ENCODE measurements around the gene ORC2.

DNA sequence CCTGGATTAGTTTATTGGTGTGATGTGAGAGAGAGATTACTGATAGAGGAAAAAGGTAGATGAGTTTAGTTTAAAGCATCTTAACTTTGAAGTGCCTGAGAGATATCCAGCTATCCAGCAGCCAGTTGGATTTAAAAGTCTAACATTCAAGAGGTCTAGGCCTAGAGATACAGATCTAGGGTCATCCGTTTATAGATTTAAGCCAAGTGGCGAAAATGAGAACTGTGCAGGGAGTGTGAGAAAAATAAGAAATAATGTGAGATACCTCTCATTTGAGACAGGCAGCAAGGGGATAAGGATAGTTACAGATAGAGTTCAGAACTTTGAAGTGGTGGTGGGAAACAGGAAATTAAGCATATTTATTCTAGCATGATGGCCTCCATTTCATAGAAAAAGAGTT lies 5.3 kb upstream of the ORC2 start:
- TF ChIP-seq, protein P1, sequence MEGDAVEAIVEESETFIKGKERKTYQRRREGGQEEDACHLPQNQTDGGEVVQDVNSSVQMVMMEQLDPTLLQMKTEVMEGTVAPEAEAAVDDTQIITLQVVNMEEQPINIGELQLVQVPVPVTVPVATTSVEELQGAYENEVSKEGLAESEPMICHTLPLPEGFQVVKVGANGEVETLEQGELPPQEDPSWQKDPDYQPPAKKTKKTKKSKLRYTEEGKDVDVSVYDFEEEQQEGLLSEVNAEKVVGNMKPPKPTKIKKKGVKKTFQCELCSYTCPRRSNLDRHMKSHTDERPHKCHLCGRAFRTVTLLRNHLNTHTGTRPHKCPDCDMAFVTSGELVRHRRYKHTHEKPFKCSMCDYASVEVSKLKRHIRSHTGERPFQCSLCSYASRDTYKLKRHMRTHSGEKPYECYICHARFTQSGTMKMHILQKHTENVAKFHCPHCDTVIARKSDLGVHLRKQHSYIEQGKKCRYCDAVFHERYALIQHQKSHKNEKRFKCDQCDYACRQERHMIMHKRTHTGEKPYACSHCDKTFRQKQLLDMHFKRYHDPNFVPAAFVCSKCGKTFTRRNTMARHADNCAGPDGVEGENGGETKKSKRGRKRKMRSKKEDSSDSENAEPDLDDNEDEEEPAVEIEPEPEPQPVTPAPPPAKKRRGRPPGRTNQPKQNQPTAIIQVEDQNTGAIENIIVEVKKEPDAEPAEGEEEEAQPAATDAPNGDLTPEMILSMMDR (conservative IDR thresholded peaks at IDR 0.05 in 1 of 2, IDR thresholded peaks at IDR 0.05 in 1 of 2; ENCODE audit: extremely low read depth in 1 of 2, insufficient read depth in 1 of 2, low read depth in 1 of 2, low read length in 2 of 2) = no peak
- no peak for TF ChIP-seq EZH2 (IDR thresholded peaks at IDR 0.05; ENCODE audit: borderline replicate concordance, low read length)

All from mammary epithelial cell (primary cell).